CD14-positive monocyte (primary cell): ENCODE measurements around the gene MOXD1. TPM values are rescaled to one million over a fixed set of nuclear protein-coding genes. Genes with fewer than 3 reads are reported as not detected.
A peak's percentile ranks its signal among the peaks of the same experiment; 100 is the strongest.

Experiments
- DNase-seq, 3 donors: peaks; one replicate each; pipeline ENCODE4 v3.0.0-alpha.2; 2011 to 2022
- H2AFZ ChIP-seq: 2 replicates; pipeline ENCODE4 v1.6.0; 2012; ENCODE audit warnings: mild to moderate bottlenecking, low read depth, low read length, inconsistent platforms; ENCODE audit not compliant: insufficient read depth, poor library complexity, severe bottlenecking
- H3K27ac ChIP-seq, 2 donors: 1 replicate in 1 of 2; 2 replicates in 1 of 2; pipeline ENCODE4 v1.5.1; 2012 to 2013; ENCODE audit warnings: low read length in 2 of 2, control low read depth in 1 of 2, inconsistent platforms in 1 of 2, low read depth in 1 of 2, mild to moderate bottlenecking in 1 of 2
- H3K27me3 ChIP-seq, 2 donors: one replicate each; pipeline versions ENCODE4 v1.6.0 to v1.6.1; 2011 to 2013; ENCODE audit warnings: low read length in 2 of 2; ENCODE audit not compliant: control insufficient read depth in 2 of 2, insufficient read depth in 2 of 2
- H3K36me3 ChIP-seq, 2 donors: replicated peaks in 1 of 2; 1 replicate in 1 of 2; 2 replicates in 1 of 2; pipeline versions ENCODE4 v1.5.1 to v1.6.1; 2012 to 2013; ENCODE audit warnings: low read length in 2 of 2, control low read depth in 1 of 2, inconsistent platforms in 1 of 2, mild to moderate bottlenecking in 1 of 2; ENCODE audit not compliant: insufficient read depth in 2 of 2, control insufficient read depth in 1 of 2
- H3K4me1 ChIP-seq, 2 donors: 1 replicate in 1 of 2; 2 replicates in 1 of 2; pipeline versions ENCODE4 v1.5.1 to v1.6.1; 2012 to 2013; ENCODE audit warnings: low read length in 2 of 2, control low read depth in 1 of 2, inconsistent platforms in 1 of 2, mild to moderate bottlenecking in 1 of 2, moderate library complexity in 1 of 2; ENCODE audit not compliant: insufficient read depth in 2 of 2, control insufficient read depth in 1 of 2
- H3K4me2 ChIP-seq: replicated peaks from 2 replicates; pipeline ENCODE3; 2012; ENCODE audit warnings: low read length, moderate library complexity, mild to moderate bottlenecking; ENCODE audit not compliant: poor library complexity, severe bottlenecking; ENCODE audit errors: extremely low read depth
- H3K4me3 ChIP-seq, 3 experiments: fragments of 200-600 bp in 1 of 3; sonication (generic) in 1 of 3; replicated peaks in 1 of 3; 1 replicate in 2 of 3; 2 replicates in 1 of 3; pipeline ENCODE4 v1.5.1; 2011 to 2013; ENCODE audit warnings: low read length in 3 of 3, mild to moderate bottlenecking in 3 of 3, control low read depth in 2 of 3, low read depth in 2 of 3, inconsistent platforms in 1 of 3, moderate library complexity in 1 of 3
- H3K79me2 ChIP-seq: 2 replicates; pipeline ENCODE4 v1.6.0; 2012; ENCODE audit warnings: mild to moderate bottlenecking, control low read depth, inconsistent platforms, low read length, moderate library complexity; ENCODE audit not compliant: insufficient read depth
- H3K9ac ChIP-seq: 2 replicates; pipeline ENCODE4 v1.6.0; 2017; ENCODE audit warnings: low read length, mild to moderate bottlenecking; ENCODE audit not compliant: insufficient read depth, poor library complexity, severe bottlenecking
- H3K9me3 ChIP-seq, 2 donors: replicated peaks in 1 of 2; 1 replicate in 1 of 2; 2 replicates in 1 of 2; pipeline versions ENCODE4 v1.5.1 to v1.6.1; 2012 to 2013; ENCODE audit warnings: low read length in 2 of 2, control low read depth in 1 of 2; ENCODE audit not compliant: control insufficient read depth in 1 of 2, insufficient read depth in 1 of 2
- H4K20me1 ChIP-seq: 2 replicates; pipeline ENCODE4 v1.6.0; 2012; ENCODE audit warnings: mild to moderate bottlenecking, low read length, control low read depth, moderate library complexity; ENCODE audit not compliant: insufficient read depth
- H3K27ac Mint-ChIP-seq, 7 donors: one replicate each; pipeline ENCODE4 v1.8.0; 2020; ENCODE audit warnings: mild to moderate bottlenecking in 7 of 7, mixed read lengths in 7 of 7, moderate library complexity in 6 of 7, inconsistent platforms in 2 of 7
- H3K27me3 Mint-ChIP-seq, 3 donors: one replicate each; pipeline ENCODE4 v1.8.0; 2021 to 2022; ENCODE audit warnings: low read depth in 3 of 3, mild to moderate bottlenecking in 3 of 3, mixed read lengths in 3 of 3, moderate library complexity in 3 of 3, inconsistent platforms in 1 of 3
- H3K36me3 Mint-ChIP-seq, 2 donors: one replicate each; pipeline ENCODE4 v1.8.0; 2020; ENCODE audit warnings: mixed read lengths in 2 of 2, inconsistent platforms in 1 of 2, mild to moderate bottlenecking in 1 of 2
- H3K4me1 Mint-ChIP-seq: one replicate; pipeline ENCODE4 v1.8.0; 2020; ENCODE audit warnings: mild to moderate bottlenecking, mixed read lengths
- H3K4me3 Mint-ChIP-seq, 2 donors: one replicate each; pipeline ENCODE4 v1.8.0; 2020; ENCODE audit warnings: mild to moderate bottlenecking in 2 of 2, mixed read lengths in 2 of 2, moderate library complexity in 1 of 2
- H3K9me3 Mint-ChIP-seq, 7 donors: one replicate each; pipeline ENCODE4 v1.8.0; 2020 to 2022; ENCODE audit warnings: mixed read lengths in 7 of 7, mild to moderate bottlenecking in 6 of 7, moderate library complexity in 6 of 7, inconsistent platforms in 2 of 7
- CTCF ChIP-seq: fragments of 200-600 bp; IDR thresholded peaks from one replicate; pipeline ENCODE4 v1.8.0; 2022; ENCODE audit warnings: antibody characterized with exemption, mild to moderate bottlenecking
- WGBS: methylation state at CpG from one replicate; pipeline ENCODE4 v1.1.5; 2013; ENCODE audit warnings: missing lambda C conversion rate; ENCODE audit not compliant: insufficient coverage; 5-methylcytosine and 5-hydroxymethylcytosine counted together
- intact Hi-C, 2 donors: fragments of 100-400 bp; cut with micrococcal nuclease; formaldehyde crosslinking; loops; one replicate each; pipeline versions ENCODE4 v1.15.0 to v1.15.1; 2023
- polyA plus RNA-seq, 3 donors: library from polyadenylated mRNA; depleted of rRNA in 1 of 3; unstranded in 2 of 3; stranded (reverse) in 1 of 3; fragments of 300-500 nt in 2 of 3; fragments of >200 nt in 1 of 3; fragmentation: Illumina TruSeq in 2 of 3; gene quantifications; 1 replicate in 2 of 3; 2 replicates in 1 of 3; pipeline ENCODE4 v1.2.3, GENCODE V29; 2012 to 2021

MOXD1 gene
- polyA plus RNA-seq, 3 donors = not detected

DNA sequence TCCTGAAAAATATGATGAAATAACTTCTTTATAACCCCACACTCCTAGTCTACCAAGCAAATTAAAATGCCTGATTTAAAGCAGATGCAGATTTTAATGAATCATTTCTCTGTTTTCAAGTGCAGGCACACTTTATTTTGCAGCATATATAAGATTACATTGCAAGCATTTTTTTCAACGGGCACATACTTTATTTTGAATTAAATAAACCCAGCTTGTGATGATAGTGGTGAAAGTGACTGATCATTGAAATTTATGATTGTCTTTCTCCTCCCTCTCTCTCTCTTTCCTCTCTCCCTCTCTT lies 12.2 kb upstream of the MOXD1 start:
- no peak overlapping the region for H3K27ac Mint-ChIP-seq
- Histone ChIP-seq H3K79me2 (no peaks in the 10 kb centered on the region), H4K20me1 (no peaks in the 10 kb centered on the region), H3K4me3 (no peak overlapping the region), H3K9me3 (peaks cover 0 to 9% of the 10 kb centered on the region in 2 donors), H2AFZ (no peak overlapping the region), H3K27me3 (peaks cover 0 to 2% of the 10 kb centered on the region in 2 donors), H3K27ac (no peak overlapping the region), H3K9ac (no peak overlapping the region), H3K36me3 (no peaks in the 10 kb centered on the region), H3K4me2 (no peak overlapping the region), H3K4me1 (no peaks in the 10 kb centered on the region)
- intact Hi-C loops = no loop called here
- peaks cover 0 to 14% (median 8%) of the 10 kb centered on the region in 7 donors for H3K9me3 Mint-ChIP-seq
- no peaks in the 10 kb centered on the region for H3K4me1 Mint-ChIP-seq
- no peak overlapping the region for H3K4me3 Mint-ChIP-seq
- H3K27me3 Mint-ChIP-seq = peaks cover 2 to 5% (median 3%) of the 10 kb centered on the region in 3 donors
- no peaks in the 10 kb centered on the region for H3K36me3 Mint-ChIP-seq
- WGBS = no CpG with 5 or more reads among the region's 1 CpG
- no peak for DNase-seq
- no peak for TF ChIP-seq CTCF

GRCh38 chr6:132412656-132413498 lies 11.6 kb upstream of the MOXD1 start:
- intact Hi-C loops = no loop called here

More at GRCh38 chr6:132412656-132413498, 11.6 kb upstream of the MOXD1 start:
- H3K27ac ChIP-seq = no peak overlapping the region
- TF ChIP-seq CTCF = no peak
- H3K27me3 ChIP-seq = peaks cover 0 to 2% of the 10 kb centered on the region in 2 donors
- no peaks in the 10 kb centered on the region for H3K4me1 ChIP-seq
- no peaks in the 10 kb centered on the region for H3K36me3 Mint-ChIP-seq
- no peak for DNase-seq
- no peak overlapping the region for H3K4me2 ChIP-seq
- no peak overlapping the region for H2AFZ ChIP-seq
- WGBS = 80% methylated on average over 1 of the region's 5 CpGs
- no peak overlapping the region for H3K4me3 Mint-ChIP-seq
- H3K4me3 ChIP-seq = no peak overlapping the region
- H3K9me3 ChIP-seq = peaks cover 0 to 9% of the 10 kb centered on the region in 2 donors
- peaks cover 0 to 12% (median 8%) of the 10 kb centered on the region in 7 donors for H3K9me3 Mint-ChIP-seq
- no peaks in the 10 kb centered on the region for H3K4me1 Mint-ChIP-seq
- H3K27ac Mint-ChIP-seq = peak overlapping the region in 1 of 7 donors; percentile 45
- H4K20me1 ChIP-seq = no peaks in the 10 kb centered on the region
- no peak overlapping the region for H3K9ac ChIP-seq
- H3K27me3 Mint-ChIP-seq = peaks cover 0 to 5% (median 3%) of the 10 kb centered on the region in 3 donors
- no peaks in the 10 kb centered on the region for H3K36me3 ChIP-seq
- no peaks in the 10 kb centered on the region for H3K79me2 ChIP-seq
